Measurements from ENCODE around the gene F8.
"Not testable (repeated sequence)": the region's sequence is repeated elsewhere in the genome, so short reads cannot be mapped to it uniquely, and the experiment has no call there.

Gene F8

GRCh38 chrX:154816326-154816898, 206.1 kb downstream of the F8 start:
- not testable (repeated sequence) for DNase-seq (ENCODE audit: low read depth)

GRCh38 chrX:154815274-154815818, 207.2 kb downstream of the F8 start:
- no peak for DNase-seq (ENCODE audit: low read depth)

GRCh38 chrX:154813801-154814200, 208.7 kb downstream of the F8 start:
- DNase-seq (ENCODE audit: low read depth) = no peak

GRCh38 chrX:154812341-154813101, 210.0 kb downstream of the F8 start:
- DNase-seq (ENCODE audit: low read depth) = no peak

GRCh38 chrX:154809939-154810665, 212.4 kb downstream of the F8 start:
- DNase-seq (ENCODE audit: low read depth) = no peak

- DNase-seq (ENCODE audit: low read depth) = no peak
These were observed 215.6 kb downstream of the F8 start for GRCh38 chrX:154806837-154807501.

- DNase-seq (ENCODE audit: low read depth) = no peak
These were observed 216.8 kb downstream of the F8 start for GRCh38 chrX:154805696-154806091.

- peak; percentile 43 for DNase-seq (ENCODE audit: low read depth)
These were observed 217.4 kb downstream of the F8 start, which contains the start of gene MPP1 for GRCh38 chrX:154804957-154805695. Gene MPP1 (minus strand): TSS chrX:154805485. CDS start chrX:154805373, 112 bp downstream.

- DNase-seq (ENCODE audit: low read depth) = no peak
These were observed 218.1 kb downstream of the F8 start for GRCh38 chrX:154804261-154804956.

- DNase-seq (ENCODE audit: low read depth) = no peak
These were observed 219.6 kb downstream of the F8 start for GRCh38 chrX:154802947-154803346.

GRCh38 chrX:154800478-154801210, 221.9 kb downstream of the F8 start:
- DNase-seq (ENCODE audit: low read depth) = no peak

GRCh38 chrX:154799556-154800348, 222.8 kb downstream of the F8 start:
- DNase-seq (ENCODE audit: low read depth) = no peak

GRCh38 chrX:154797006-154797405, 225.5 kb downstream of the F8 start:
- no peak for DNase-seq (ENCODE audit: low read depth)

- no peak for DNase-seq (ENCODE audit: low read depth)
These were observed 227.5 kb downstream of the F8 start for GRCh38 chrX:154795016-154795415.

- DNase-seq (ENCODE audit: low read depth) = no peak
These were observed 229.3 kb downstream of the F8 start for GRCh38 chrX:154793084-154793795.

GRCh38 chrX:154791939-154792338, 230.6 kb downstream of the F8 start:
- DNase-seq (ENCODE audit: low read depth) = no peak

GRCh38 chrX:154791467-154791866, 231.1 kb downstream of the F8 start:
- no peak for DNase-seq (ENCODE audit: low read depth)
